ENCODE measurements around the gene AMN. TPM values are rescaled to one million over a fixed set of nuclear protein-coding genes. Genes with fewer than 3 reads are reported as not detected.

The AMN gene
- total and polyA plus RNA-seq, 2 experiments from 2014 or later: 169 to 247 TPM

GRCh38 chr14:102947321-102948103 lies 25.0 kb downstream of the AMN start:
- H3K4me1 ChIP-seq (ENCODE audit: insufficient read depth): no peaks in the 10 kb centered on the region
- H3K4me2 ChIP-seq: no peak overlapping the region
- no peak for TF ChIP-seq EZH2 (IDR thresholded peaks at IDR 0.05; ENCODE audit: borderline replicate concordance)
- TF ChIP-seq CTCF (IDR thresholded peaks at IDR 0.05; ENCODE audit: poor library complexity): no peak
- TF ChIP-seq EZH2phosphoT487 (IDR thresholded peaks at IDR 0.05; ENCODE audit: low read depth, severe bottlenecking, unreplicated experiment): no peak
- no peaks in the 10 kb centered on the region for H3K79me2 ChIP-seq
- no peaks in the 10 kb centered on the region for H3K9me2 ChIP-seq (replicated peaks; ENCODE audit: insufficient read depth)
- H3K9me3 ChIP-seq (ENCODE audit: low read depth): no peaks in the 10 kb centered on the region
- H3K27me3 ChIP-seq: no peaks in the 10 kb centered on the region
- no peaks in the 10 kb centered on the region for H3K36me3 ChIP-seq (replicated peaks; ENCODE audit: insufficient read depth, low read depth)
- no peak overlapping the region for H3K27ac ChIP-seq
- WGBS (ENCODE audit: low lambda C conversion rate, missing lambda C conversion rate): 95% methylated on average over 27 of the region's 27 CpGs
- no peak overlapping the region for H3K4me3 ChIP-seq
- no peak overlapping the region for H2AFZ ChIP-seq
- no peak for DNase-seq (ENCODE audit: low spot score)
- H4K20me1 ChIP-seq (ENCODE audit: insufficient read depth, poor library complexity, severe bottlenecking): no peaks in the 10 kb centered on the region

GRCh38 chr14:102948698-102949061 lies 26.2 kb downstream of the AMN start:
- 95% methylated on average over 7 of the region's 9 CpGs for WGBS (ENCODE audit: low lambda C conversion rate, missing lambda C conversion rate)

GRCh38 chr14:102949062-102949800 lies 26.8 kb downstream of the AMN start:
- no peak for DNase-seq (ENCODE audit: low spot score)
- H3K27ac ChIP-seq: no peak overlapping the region

More at GRCh38 chr14:102948698-102949061, 26.2 kb downstream of the AMN start:
- Histone ChIP-seq H3K36me3 (replicated peaks; ENCODE audit: insufficient read depth, low read depth) (no peaks in the 10 kb centered on the region), H3K79me2 (no peaks in the 10 kb centered on the region), H2AFZ (no peak overlapping the region), H3K4me3 (no peak overlapping the region), H3K4me1 (ENCODE audit: insufficient read depth) (no peaks in the 10 kb centered on the region), H3K27me3 (no peaks in the 10 kb centered on the region), H3K9me2 (replicated peaks; ENCODE audit: insufficient read depth) (no peaks in the 10 kb centered on the region), H4K20me1 (ENCODE audit: insufficient read depth, poor library complexity, severe bottlenecking) (no peaks in the 10 kb centered on the region), H3K27ac (no peak overlapping the region), H3K9me3 (ENCODE audit: low read depth) (no peaks in the 10 kb centered on the region), H3K4me2 (no peak overlapping the region)
- no peak for DNase-seq (ENCODE audit: low spot score)
- TF ChIP-seq EZH2 (IDR thresholded peaks at IDR 0.05; ENCODE audit: borderline replicate concordance): no peak
- no peak for TF ChIP-seq EZH2phosphoT487 (IDR thresholded peaks at IDR 0.05; ENCODE audit: low read depth, severe bottlenecking, unreplicated experiment)
- no peak for TF ChIP-seq CTCF (IDR thresholded peaks at IDR 0.05; ENCODE audit: poor library complexity)

More at GRCh38 chr14:102949062-102949800, 26.8 kb downstream of the AMN start:
- Histone ChIP-seq H4K20me1 (ENCODE audit: insufficient read depth, poor library complexity, severe bottlenecking) (no peaks in the 10 kb centered on the region), H3K4me2 (no peak overlapping the region), H3K4me3 (no peak overlapping the region), H3K79me2 (no peaks in the 10 kb centered on the region), H3K27me3 (no peaks in the 10 kb centered on the region), H3K9me3 (ENCODE audit: low read depth) (no peaks in the 10 kb centered on the region), H3K9me2 (replicated peaks; ENCODE audit: insufficient read depth) (no peaks in the 10 kb centered on the region), H3K36me3 (replicated peaks; ENCODE audit: insufficient read depth, low read depth) (no peaks in the 10 kb centered on the region), H2AFZ (no peak overlapping the region), H3K4me1 (ENCODE audit: insufficient read depth) (no peaks in the 10 kb centered on the region)
- TF ChIP-seq EZH2 (IDR thresholded peaks at IDR 0.05; ENCODE audit: borderline replicate concordance): no peak
- TF ChIP-seq EZH2phosphoT487 (IDR thresholded peaks at IDR 0.05; ENCODE audit: low read depth, severe bottlenecking, unreplicated experiment): no peak
- no peak for TF ChIP-seq CTCF (IDR thresholded peaks at IDR 0.05; ENCODE audit: poor library complexity)
- WGBS (ENCODE audit: low lambda C conversion rate, missing lambda C conversion rate): 94% methylated on average over 28 of the region's 28 CpGs
